Amniotic epithelial cell (primary cell): ENCODE results near the gene TBX15.

Experiments
- DNase-seq: peaks from one replicate; pipeline ENCODE4 v3.0.0-alpha.2; 2010; ENCODE audit warnings: low read depth

TBX15 gene

DNA sequence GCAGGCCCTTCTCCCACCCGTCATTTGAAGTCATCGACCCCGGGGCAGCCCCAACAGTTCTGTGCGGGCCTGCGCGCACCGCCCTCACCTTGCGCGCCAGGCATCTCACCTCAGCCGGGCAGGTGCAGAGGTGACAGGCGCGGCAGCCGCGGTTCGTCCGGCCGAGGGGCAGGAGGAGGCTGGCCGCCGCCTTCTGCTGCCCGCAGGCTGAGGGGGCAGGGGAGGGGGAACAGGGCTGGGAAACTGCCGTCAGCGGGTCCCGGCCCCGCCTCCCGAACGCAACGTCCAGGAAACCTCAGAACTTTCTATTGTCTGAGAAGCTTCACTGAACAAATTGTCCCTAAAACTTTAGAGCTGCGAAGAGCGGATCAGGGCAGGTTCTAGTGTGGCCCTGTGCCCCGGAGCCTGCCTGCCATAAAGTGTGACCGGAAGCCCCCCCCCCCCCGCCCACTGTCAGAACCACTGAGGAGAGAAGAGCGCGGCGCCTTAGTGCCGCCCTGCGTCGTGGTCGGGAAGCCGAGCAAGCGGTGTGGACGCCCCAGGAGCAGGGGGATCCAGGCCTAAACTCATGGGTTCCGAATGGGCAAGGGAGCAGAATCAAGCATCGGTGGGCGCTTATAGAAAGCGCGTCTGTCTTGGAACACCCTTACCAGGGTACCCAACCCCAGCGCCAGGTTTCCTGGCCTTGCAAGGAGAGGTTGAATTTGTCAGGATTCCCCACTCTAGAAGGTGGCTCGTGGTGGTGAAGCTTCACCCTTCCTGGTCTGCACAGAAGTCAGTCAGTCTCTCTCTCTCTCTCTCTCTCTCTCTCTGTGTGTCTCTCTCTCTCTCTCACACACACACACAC, 13.3 kb upstream of the TBX15 start:
- no peak for DNase-seq

DNA sequence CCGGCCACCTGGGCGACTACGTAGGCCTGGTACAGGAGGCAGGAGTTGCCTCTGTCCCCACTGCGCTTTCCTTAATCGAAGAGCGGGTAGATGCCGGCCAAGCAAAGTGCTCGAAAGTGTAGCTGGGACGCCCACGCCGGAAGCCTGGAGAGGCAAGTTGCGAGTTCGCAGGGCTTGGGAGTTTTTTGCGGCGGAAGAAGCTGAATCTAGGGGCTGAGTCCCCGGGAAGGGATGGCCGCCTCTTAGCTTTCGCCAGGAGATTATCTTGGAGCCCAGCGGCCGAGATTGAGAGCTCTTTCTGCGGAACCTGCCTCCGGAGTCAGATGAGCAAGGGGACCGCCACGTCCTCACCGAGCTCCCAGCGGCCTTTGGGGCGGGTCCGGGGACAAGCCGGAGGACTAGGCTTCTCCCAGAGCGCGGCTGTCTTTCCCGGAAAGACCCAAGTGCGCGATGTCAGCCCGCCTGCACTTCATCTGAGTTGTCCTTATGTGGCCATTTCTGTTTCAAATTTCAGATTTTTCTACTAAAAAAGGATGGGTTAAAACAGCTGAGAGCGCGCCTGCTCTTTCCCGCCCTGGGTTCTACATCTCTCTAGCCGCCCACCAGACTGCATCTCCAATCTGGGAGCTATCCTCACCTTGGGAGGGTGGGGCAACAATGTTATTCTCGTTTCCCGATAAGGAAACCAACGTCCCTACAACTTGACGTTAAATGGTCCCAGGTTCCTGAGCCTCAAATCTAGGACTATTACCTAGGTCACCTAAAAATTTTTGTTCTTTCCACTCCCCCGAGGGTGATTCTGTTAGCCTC, 12.4 kb upstream of the TBX15 start:
- DNase-seq, result no peak

DNA sequence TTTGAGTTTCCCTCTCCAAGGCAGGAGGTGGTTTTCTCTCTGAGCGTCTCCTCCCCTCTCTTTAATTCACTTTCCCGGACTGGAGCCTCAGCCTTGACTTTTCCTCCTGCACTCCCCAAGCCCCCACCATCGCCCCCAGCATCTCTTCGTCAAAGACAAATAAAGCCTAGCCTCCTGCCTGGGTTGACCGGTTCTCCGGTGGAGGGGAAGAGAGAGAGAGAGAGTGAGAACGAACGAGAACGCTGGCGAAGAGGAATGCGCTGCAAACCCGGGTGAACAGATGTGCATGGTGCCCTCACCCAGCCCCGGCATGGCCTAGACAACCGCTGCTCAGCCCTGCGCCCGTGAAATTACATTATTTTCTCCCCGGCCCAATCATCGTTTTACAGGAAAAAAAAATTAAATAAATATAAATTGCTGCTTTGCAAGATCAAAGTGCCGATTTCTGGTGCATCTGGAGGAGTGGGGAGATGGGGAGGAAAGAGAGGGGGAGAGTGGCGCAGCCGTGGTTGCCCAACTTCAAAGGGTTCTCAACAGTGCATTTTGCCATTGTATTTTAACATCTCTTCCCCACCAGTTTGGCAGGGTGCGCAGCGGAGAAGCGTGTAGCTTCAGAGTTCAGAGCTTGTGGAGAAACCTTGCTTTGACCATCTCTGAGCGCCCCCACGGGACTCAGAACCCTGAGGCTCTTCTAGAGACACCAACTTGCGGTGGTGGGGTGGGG, 11.4 kb upstream of the TBX15 start:
- DNase-seq, result no peak

DNA sequence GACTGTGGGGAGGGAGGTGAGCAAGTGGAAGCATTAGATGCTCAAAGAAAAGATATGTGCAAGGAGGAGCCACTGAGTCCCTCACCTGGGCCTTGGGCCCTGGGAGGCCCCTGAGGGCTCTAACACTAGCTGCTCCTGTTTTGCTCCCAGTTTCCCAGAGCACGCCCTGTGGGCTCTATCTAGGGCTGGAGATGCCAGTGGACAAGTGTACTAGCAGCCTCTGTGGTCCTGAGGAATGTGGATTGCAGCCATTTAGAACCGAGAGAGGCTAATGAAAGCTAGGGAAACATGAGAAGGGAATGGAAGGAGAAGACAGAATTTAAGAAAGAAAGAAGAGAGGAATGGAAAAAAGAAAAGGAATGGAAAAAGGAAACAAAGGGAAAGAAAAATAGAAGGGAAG, 10.0 kb upstream of the TBX15 start:
- no peak for DNase-seq

DNA sequence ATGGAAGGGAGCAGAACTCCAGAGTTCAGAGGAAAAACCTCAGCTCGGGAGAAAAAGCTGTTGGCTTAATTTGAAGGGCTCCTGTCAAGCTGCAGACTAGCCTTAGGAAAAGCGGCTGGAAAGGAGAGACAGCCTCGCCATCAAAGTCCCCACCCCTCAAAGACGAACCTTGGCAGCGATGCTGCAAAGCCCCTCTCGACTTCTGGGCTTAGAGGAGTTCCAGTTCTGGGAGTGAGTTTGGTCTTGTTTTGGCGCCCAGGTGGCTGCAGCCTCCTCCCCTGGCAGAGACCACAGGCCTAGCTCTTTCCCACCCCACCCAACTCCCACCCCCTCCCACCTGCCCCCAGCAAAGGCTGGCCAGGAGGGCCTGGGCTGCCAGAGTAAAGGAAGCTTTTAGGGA, 9.1 kb upstream of the TBX15 start:
- no peak for DNase-seq

DNA sequence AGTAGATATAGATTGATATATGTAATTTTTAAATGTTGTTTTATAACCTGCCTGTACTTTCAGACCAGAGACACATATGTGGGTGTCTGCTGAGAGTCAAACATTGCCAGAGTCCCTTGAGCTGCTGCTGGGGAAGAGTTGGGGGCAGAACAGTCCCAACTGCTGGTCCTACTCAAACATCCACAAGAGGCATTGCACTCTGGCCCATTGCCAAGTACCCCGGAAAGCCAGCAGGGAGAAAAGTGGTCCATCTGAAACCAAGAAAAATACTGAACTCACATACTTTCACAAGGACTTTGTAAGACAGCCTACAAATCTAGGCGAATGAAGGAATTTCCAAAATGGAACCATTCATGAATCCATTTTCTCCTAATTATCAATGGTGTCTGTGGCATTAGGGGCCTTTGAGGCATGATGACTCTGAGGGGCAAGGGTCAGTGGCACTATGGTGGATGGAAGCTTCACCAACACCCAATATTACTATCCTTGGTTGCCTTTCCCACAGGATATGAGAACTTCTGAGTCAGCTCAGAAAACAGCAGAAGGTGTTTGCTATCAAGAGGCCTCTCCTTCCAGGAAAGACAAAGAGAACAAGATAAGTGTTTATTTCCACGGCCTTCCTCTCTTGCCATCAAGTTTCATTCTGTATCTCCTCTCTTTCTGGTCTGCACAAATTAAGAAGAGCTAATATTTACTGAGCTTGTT, 7.3 kb upstream of the TBX15 start:
- no peak for DNase-seq

DNA sequence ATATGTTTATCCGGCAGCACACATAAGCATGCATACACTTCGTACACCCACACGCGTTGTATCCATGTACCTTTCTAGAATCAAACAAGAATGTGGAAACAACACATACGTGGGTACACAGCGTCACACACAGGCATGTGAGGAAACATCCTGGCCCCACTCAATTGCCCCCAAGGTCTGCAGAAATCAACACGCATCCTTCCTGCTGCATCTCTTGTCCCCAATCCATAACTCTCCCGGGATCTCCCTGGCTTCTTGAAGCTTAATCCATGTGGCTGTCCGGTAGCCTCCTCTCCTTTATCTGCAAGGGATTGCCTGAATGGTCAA, 5.5 kb upstream of the TBX15 start:
- no peak for DNase-seq

DNA sequence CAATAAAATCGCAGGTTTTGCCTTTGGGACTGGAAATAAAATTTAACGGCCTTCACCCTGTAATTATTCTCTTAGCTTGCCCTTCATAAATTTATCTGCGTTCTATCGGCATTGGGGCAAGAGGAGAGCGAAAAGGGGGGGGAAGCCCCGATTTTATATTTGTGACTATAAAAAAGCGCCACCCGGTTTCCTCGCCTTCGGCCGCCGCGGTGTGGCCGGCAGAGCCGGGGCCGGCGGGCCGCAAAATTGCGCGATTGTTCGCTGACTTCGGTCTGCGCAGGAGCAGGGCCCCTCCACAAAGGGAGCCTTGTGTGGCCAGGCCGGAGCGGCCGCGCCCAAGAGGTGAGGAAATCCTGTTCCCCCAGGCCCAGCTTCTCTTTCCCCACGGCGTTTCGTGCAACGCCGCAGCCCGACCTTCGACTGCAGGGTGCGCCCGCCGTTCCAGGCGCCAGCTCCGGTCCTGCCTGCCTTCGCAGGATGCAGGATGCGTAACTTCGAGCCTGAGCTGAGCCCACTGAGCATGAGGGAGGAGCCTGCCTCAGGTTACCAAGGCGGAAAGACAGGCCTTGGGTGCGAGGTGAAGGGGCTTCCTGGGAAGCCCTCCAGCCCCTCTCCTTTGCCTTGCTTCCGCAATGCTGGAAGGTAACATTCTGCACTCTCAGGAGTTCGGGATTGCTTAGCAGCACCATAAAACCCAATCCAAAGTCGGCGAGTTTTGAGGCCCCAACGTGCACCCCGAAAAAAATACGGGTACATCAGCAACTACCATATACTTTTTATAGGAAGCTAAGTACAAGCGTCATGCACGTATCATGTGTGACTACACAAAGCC, 4.9 kb upstream of the TBX15 start:
- no peak for DNase-seq

DNA sequence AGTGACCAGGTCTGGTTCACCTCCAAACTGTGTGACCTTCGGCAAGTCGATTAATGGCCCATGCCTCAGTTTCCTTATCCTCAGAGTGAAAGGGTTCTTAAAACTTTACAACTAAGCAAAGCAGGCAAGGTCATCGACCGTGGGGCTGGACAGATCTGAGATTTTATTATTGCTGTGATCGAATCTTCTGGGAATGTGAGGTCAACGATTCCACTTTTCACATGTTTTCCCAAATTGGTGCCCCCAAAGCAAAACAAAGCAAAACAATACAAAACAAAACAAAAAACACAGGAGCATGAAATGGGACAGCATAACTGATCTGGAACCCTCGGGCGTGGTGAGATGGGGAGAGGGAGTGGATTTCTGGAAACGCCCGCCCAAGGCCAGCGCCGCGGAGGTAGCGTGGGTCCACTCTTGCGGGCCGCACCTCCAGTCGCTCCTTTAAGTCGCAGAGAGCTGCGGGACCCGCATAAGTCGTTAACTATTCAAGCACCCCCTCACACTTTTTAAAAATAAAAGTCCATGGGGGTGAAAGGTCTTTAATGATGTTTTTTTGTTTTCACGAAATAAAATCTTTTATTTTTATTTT, 4.2 kb upstream of the TBX15 start:
- no peak for DNase-seq

DNA sequence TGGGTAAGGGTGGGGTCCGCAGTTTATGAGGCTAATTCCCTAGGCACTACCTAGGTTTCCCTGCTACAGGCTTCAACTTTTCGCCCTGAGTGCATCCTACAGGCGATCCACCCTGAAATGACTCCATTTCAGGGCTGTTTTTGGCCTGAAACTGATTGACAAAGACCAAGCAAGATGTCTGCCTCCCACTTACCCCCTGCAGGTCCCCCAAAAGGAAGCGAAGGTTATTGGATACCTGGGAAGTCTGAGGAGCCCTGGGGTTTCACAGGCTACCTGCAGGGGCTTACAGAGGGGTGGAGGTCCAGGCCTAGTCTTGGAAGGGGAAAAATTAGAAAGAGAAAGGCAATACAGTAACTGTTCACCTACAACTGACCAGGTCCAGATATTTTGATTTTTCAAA, 3.3 kb upstream of the TBX15 start:
- DNase-seq, result no peak

DNA sequence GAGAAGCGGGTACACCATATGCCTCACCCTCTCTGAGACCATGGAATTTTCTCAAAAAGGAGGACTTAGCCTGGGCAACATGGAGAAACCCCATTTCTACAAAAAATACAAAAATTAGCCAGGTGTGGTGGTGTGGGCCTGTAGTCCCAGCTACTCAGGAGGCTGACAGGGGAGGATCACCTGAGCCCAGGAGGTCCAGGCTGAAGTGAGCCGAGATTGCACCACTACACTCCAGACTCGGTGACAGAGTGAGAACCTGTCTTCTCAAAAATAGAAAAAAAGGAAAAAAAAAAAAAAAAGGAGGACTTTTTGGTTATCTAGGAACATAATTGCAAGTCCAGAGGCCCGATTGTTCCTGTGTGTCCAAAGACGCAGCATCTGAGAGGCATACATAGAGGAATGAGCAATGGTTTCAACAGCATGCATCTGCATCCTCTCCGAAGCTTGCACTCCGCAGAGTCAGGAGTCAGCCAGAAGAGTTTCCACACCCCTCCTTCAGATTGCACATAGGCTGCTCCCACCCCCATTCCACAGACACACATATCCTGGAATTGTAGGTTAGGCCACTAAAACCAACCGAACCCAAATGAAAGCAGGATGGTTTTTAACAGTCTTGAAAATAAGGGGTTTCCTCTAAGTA, 2.5 kb upstream of the TBX15 start:
- DNase-seq, result no peak

DNA sequence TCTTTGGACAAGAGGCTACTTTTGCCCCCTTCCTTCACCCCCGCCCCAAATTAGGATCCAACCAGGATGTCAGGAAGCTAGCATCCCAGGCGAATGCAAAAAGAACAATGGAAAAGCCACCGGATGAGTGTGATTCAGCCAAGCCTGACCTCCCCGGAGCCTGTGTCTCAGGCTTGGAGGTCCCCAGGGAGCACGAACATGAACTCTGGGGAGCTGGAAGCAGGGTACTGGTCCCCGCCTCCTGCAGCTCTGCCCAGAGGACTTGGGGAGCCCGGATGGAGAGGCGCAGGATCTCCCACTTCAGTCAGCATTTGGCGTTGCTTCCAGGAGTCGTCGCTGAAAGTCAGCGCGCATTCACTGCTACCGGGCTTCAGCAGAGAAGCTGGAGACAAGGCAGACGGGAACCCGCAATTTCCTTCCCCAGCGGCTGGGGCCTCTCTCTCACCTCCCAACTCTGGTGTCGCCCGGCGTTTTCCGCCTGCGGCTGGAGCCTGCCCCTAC, 1.8 kb upstream of the TBX15 start:
- DNase-seq, result no peak

DNA sequence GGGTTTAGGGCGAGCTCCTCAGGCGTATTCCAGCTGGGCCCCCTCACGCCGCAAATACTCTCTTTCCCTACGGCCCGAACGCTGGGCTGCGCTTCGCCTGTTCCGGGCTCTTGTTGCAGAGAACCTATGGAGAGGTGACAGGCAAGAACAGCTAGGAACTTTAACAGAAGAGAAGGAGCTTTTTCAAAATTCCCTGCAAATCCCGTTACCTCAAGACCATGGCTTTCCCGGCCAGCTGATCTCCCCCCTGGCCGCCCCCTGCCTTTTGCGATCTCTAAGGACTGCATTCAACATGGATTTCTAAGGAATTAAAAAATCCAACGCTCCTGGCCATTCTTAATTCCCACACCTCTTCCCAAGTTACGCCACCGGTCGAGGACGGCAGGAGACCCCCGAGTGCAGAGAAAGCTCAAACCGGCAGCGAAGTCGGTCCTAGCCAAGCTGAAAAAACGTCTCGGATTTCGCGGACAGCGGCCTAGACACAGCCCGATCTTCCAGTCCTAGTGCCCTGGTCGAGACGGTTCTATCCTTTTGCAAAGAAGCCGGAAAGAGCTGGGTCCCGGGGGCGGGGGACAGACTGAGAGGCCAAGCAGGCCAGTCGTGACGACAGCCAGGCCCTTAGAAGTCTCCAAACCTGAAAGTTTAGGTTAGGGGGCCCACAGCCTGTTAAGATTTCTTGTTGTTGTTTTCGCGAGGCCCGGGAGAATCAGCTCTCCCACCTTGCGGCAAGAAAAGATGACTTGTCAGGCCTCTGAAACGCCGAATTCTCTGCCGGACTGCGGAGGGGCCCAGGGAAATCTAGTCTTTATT, 1.1 kb upstream of the TBX15 start:
- no peak for DNase-seq

DNA sequence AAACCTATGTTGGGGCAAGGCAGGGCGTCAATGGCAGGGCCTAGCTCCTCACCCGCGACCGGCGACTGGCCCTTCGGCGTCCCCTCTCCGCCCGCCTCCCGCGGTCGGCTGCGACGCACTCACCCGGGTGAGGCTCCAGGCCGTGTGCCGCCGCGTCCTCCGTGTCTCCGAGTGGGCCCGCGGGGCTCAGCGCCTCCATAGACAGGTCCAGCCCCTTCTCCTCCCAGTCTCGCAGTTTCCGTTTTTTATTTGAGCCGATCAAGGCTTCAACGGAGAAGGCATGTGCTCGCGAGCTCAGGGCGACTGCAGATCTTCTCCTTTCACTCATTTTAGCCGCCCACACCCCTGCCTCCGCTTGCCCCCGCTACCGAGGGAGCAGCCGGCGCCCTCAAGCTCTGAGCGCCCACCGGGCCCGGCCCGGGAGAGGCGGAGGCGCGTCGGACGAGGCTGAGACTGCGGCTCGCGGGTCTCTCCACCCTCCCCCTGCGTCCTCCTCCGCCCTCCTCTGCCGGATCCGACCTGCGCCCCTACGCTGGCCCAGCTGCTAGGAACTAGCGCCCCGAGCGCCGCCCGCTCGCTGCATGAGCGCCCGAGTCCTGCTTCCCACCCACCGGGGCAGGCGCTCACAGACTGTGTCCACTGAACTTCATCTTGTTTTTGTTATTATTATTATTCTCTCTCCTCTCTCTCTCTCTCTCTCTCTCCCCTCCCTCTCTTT, 516 bp downstream of the TBX15 start:
- DNase-seq, result no peak

DNA sequence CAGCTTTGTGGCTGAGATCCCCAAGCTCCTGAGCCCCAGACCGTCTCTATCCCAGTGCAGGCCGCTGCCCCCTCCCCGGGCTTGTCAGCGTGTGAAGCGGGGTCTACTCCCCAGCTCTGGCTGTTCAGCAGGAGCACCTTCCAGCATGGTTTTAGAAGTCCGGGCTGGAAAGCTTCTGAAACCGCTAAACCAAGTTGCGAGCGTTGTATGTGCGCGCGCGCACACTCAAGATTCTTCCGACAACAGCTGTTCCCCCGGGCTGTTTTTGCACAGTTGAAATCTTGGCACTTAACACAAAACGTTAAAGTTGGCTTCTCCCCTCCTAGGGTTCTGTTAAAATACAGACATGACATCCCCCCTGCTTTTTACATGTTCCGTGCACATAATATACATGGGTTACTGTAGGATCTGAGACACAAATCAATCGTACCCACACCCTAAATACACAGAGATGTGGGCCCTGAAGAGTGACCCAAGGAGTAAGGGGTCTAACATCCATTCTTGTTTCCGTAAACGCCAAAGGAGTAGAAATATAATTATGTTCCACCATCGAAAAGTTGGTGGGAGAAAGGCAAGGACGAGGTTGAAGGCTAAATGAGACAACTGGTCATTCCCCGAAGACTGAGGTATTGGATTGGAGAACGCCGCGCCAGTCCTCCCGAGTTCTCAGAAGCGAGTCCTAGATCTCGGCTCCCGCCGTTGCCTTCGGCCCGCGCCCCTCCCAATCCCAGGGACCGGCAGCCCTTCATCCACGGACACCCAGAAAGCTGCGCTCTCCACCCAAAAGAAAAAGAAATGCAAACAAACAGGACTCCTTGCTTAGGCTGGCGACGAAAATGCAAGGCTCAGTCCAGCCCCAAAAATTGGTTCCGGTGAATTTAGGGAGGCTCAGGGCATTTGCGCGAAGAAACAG, 1.3 kb downstream of the TBX15 start:
- no peak for DNase-seq

DNA sequence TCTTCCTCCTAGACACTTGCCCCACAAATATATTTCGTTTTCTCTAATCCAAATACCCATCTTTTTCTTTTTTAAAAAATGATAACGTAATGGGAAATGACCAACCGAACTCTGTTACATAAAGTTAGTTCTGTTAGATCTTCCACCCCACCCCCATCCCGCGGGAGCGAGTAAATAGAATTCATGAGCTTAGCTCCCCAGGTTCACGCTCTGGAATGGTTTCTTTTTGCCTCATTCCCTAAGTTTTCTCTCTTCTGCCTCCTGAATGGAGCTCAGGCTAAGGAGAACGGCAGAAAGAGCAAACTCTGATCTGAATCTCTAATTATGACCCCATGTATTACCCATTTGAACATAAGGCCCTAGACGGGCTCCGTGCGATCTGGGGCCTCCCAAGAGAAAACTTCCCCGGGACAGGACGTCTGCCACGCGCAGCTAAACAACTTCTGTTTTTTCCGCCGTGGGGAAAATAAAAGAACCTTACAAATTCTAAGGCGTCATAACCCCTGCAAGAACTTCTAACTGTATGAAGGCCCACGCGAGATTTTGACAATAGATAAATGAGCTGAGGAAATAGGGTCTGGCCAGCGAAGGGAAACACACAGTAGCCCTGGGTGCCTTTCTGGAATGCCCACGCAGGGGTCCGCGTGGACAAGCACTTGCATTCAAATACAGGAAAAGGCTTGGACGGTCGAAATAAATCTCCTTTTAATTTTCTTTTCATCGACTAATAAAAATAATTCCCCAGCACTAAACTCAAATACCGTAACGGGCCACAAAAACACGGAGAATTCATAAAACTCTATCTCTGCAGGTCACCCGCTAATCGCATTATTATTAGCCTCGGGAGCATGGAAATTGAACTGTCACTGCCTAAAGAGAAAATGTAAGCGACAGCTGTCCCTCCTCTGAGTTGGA, 2.2 kb downstream of the TBX15 start:
- DNase-seq, result no peak
